Left renal cortex interstitium (tissue), 4 donors: ENCODE measurements around the gene TMEM132E. TPM values are rescaled to one million over a fixed set of nuclear protein-coding genes. Genes with fewer than 3 reads are reported as not detected.
"Not testable (repeated sequence)": the region's sequence is repeated elsewhere in the genome, so short reads cannot be mapped to it uniquely, and the experiment has no call there.

ENCODE experiments used
- DNase-seq, 4 donors: peaks; one replicate each; pipeline ENCODE4 v3.0.0-alpha.2; 2013; ENCODE audit warnings: low read depth in 4 of 4, low spot score in 2 of 4, missing footprints in 1 of 4
- polyA plus RNA-seq, 4 donors: library from polyadenylated mRNA; unstranded; fragments of 120-200 nt; gene quantifications; one replicate each; pipeline ENCODE4 v1.2.1, GENCODE V29; 2013; ENCODE audit not compliant: insufficient read length in 4 of 4

The TMEM132E gene, protein sequence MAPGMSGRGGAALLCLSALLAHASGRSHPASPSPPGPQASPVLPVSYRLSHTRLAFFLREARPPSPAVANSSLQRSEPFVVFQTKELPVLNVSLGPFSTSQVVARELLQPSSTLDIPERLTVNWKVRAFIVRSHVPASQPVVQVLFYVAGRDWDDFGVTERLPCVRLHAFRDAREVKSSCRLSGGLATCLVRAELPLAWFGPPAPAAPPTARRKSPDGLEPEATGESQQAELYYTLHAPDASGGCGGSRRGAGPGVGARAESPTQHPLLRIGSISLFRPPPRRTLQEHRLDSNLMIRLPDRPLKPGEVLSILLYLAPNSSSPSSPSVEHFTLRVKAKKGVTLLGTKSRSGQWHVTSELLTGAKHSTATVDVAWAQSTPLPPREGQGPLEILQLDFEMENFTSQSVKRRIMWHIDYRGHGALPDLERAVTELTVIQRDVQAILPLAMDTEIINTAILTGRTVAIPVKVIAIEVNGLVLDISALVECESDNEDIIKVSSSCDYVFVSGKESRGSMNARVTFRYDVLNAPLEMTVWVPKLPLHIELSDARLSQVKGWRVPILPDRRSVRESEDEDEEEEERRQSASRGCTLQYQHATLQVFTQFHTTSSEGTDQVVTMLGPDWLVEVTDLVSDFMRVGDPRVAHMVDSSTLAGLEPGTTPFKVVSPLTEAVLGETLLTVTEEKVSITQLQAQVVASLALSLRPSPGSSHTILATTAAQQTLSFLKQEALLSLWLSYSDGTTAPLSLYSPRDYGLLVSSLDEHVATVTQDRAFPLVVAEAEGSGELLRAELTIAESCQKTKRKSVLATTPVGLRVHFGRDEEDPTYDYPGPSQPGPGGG (N-terminal part only)
- polyA plus RNA-seq = 1 to 10 TPM; 2.3 to 5.9 (median 3.4) TPM

DNA sequence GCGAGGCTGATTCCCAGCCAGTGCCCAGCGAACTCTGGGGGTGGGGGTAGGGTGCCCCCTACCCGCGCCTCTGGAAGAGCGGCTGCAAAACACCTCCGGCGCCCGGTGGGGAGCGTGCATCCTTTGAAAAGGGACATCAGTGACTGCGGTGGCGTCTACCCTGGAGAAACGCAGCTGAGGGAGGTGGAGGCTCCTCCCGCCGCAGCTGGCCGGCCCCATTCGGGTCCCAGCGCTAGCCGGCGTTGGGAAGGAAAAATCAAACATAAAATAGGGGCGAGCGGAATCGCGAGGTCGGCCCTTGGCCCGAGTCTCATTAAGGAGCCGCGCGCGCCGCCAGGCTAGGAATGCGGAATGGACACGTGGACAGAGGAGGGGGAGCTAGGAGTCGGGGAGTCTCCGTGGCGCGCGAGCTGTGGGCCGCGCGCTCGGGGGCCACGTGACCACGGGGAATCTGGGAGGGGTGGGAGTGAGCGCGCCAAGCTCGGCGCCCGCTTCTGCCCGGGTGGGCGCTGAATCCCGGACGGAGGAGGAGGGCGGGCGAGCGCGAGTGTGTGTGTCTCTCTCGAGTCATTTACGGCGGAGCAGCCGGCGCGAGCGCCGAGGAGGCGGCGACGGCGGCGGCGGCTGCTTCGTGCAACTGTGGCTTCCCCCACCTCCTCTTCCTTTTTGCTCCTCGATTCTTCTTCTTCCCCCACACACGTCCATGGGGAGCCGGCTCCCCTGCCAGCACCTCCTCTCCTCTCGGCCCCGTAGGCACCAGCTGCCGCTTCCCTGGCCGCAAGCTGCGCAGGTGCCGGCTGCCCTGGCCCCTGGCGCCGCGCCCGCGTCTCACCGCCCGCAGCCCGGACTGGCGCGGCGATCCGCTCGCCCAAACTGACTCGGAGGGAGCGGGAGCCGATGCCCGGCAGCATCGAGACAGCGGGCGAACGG lies at the start of gene TMEM132E:
TMEM132E (plus strand) TSS at position 566 of the 930 bp plus-strand sequence. CDS start 1,495 bp downstream, outside the sequence.
- peak in 1 of 4 donors; percentile 72 for DNase-seq

GRCh38 chr17:34530918-34531317 lies 48.5 kb upstream of the TMEM132E start:
- DNase-seq = no peak

- no peak for DNase-seq
Measured at GRCh38 chr17:34532281-34533065, 46.9 kb upstream of the TMEM132E start.

- no peak for DNase-seq
Measured at GRCh38 chr17:34533806-34534527, 45.4 kb upstream of the TMEM132E start.

DNA sequence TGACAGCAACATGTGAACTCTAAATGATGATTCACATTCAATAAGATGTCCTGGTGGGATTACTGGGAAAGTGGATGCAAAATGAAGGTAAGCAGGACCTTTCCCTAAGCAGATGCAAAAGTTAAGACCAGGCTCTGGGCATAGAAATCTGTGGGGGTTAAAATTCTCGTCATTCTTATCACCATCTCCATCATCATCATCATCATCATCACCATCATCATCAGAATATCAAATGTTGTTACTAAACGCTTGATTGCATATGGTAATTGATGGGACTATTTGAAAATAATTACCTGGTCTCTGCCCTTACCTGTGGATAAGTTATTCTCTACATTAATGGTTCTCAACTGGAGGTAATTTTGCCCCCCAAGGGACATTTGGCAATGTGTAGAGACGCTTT lies 41.9 kb upstream of the TMEM132E start:
- no peak for DNase-seq

DNA sequence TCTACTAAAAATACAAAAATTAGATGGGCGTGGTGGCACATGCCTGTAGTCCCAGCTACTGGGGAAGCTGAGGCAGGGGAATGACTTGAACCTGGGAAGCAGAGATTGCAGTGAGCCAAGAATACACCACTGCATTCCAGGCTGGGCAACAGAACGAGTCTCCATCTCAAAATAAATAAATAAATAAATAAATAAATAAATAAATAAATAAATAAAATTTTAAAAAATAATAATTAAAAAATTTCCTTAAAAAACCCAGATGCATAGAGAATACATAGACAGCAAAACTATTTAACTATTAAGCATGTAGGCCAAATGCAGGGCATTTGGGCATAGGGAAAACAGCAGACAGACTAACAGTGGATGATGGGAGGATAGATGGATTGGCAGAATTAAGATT lies 40.8 kb upstream of the TMEM132E start:
- not testable (repeated sequence) for DNase-seq

DNA sequence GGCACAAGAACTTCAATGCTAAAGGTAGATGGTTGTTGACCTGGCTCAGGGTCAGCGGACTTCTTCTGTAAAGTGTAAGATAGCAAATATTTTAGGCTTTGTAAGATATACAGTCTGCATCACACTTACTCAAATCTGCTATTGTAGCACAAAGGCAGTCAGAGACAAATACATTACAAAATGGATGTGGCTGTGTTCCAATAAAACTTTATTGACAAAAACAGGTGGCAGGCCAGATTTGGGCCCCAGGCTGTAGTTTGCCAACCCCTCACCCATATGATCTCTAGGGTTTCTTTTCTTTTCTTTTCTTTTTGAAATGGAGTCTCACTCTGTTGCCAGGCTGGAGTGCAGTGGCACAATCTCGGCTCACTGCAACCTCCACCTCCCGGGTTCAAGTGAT lies 39.5 kb upstream of the TMEM132E start:
- no peak for DNase-seq

GRCh38 chr17:34542700-34543336 lies 36.6 kb upstream of the TMEM132E start:
- DNase-seq = no peak

GRCh38 chr17:34547453-34548063 lies 31.8 kb upstream of the TMEM132E start:
- no peak for DNase-seq

DNA sequence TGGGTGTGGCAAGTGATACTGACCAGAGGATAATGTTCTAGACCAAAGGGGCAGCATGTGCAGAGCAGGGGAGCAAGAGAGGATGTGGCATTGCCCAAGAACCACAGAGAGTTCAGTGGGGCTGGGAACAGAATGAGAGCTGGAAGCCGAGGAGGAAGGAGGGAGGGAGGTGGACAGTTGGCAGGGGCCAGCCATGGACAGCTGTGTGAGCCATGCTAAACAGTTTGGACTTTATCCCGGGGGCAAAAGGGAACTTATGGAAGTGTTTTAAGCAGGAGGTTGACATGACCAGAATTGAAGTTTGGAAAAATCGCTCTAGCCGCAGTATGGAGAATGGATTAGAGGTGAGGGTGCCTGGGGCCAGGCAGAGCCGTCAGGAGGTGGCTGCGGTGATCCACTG lies 29.4 kb upstream of the TMEM132E start:
- DNase-seq = no peak

- no peak for DNase-seq
Measured at GRCh38 chr17:34553907-34554306, 25.5 kb upstream of the TMEM132E start.

GRCh38 chr17:34556384-34556783 lies 23.0 kb upstream of the TMEM132E start:
- peak in 1 of 4 donors; percentile 51 for DNase-seq

GRCh38 chr17:34556931-34557330 lies 22.5 kb upstream of the TMEM132E start:
- no peak for DNase-seq

- DNase-seq = no peak
Measured at GRCh38 chr17:34561328-34561727, 18.1 kb upstream of the TMEM132E start.

DNA sequence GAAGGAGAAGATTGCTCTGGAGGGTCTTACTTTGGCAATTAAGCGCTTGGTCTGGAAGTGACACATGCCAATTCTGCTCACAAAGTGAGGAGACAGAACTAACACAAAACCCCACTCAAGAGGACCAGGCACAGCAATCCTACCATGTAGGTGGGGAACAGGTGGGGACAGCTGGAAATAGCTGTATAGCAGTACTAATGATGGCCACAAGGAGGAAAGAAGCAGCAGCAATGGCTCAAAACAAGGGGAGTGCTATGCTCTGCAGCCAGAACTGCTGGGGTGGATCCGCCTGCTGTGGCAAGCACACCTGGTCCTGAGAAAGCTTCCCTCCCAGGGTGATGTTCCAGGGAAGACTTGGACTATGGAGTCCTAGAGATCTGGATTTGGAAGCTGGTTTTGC lies 17.0 kb upstream of the TMEM132E start:
- DNase-seq = no peak

DNA sequence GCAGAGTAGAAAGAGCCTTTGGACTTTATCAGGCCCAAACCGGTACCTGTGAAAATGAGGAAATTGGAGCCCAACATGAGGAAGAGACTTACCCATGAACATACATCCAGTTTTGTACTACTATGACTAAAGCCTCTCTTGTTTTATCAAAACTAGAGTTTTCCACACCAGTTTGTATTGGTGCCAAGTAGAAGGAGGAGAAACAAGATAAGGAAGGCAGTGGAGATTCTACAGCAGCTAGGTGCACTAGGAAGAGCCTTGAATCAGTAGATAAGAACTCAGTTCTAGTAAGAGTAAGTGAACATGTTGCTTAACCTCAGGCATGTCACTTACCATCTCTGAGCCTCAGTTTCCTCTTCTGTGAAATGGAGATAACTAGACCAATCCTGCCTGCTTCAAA lies 13.7 kb upstream of the TMEM132E start:
- DNase-seq = no peak

DNA sequence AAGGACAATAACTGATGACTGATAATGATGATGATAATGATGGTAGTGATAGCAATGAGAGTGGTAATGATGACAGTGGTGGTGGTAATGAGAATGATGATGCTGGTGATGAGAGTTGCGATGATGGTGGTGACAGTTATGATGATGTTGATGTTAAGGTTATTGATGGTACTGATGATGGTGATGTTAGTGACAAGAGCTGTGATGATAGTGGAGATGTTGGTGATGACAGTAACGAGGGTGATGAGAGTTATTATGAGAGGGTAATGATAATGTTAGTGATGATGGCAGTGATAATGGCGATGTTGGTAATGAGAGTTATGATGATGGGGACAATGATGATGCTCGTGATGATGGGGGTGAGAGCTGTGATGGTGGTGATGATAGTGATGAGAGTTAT lies 13.2 kb upstream of the TMEM132E start:
- DNase-seq = no peak

DNA sequence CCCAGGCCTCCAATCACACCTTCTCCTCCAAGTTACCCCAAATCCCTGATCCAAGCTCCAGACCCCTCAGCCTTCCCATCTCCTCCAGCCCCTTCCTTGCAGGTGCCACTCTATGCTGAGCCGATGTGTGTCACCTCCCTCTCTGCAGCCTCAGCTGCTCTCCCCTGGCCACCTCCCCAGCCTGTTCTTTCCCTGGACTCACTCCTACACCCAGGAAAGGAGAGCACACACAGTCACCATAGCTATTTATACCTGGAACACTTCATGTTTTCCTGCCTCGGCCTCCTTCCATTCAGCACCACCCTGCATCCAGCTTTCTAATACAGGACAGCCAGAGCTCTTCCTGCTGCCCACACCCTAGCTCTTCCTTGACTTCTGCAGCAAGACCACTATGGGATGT lies 12.5 kb upstream of the TMEM132E start:
- DNase-seq = no peak
